HG03039 (cell line): ENCODE data around the gene CCDC59.

ENCODE experiments used
- ATAC-seq: cut with Tn5 transposase; IDR thresholded peaks from one replicate; pipeline ENCODE4 v1.9.1; 2021; ENCODE audit warnings: mild to moderate bottlenecking, moderate library complexity; ENCODE audit not compliant: unreplicated experiment

Gene CCDC59

DNA sequence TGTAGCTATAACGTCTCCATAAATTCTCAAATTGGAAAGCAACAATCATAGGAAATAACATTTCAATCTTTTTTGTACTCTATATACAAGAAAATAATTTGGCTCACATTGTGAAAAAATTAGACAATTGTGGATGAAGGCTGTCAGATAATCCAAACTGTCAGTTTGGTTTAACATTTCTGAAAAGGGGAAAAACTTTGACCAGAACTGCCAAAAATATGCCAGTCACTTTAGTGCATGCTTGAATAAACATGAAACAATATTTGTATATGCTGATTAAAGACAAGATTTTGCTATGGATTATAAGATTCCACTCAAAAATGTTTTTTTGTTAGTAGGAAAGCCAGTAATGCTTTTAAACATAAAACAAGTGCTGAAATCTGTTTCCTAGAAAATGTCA is 38.9 kb downstream of the CCDC59 start:
- no peak for ATAC-seq

DNA sequence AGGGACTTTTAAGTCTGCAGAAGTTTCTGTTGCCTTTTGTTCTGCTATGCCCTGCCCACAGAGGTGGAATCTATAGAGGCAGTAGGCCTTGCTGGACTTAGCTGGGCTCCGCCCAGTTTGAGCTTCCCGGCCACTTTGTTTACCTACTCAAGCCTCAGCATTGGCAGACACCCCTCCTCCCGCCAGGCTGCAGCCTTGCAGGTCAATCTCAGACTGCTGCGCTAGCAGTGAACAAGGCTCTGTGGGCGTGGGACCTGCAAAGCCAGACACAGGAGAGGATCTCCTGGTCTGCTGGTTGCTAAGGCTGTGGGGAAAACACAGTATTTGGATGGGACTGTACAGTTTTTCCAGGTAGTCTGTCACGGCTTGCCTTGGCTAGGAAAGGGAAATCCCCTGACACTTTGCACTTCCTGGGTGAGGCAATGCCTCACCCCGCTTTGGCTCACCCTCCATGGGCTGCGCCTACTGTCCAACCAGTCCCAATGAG is 43.7 kb downstream of the CCDC59 start:
- no peak for ATAC-seq
